Measurements from ENCODE around the gene SP2.

Gene SP2

GRCh38 chr17:47889734-47890529 is 6.1 kb upstream of the SP2 start:
- DNase-seq (ENCODE audit: low spot score): peak; percentile 69

DNA sequence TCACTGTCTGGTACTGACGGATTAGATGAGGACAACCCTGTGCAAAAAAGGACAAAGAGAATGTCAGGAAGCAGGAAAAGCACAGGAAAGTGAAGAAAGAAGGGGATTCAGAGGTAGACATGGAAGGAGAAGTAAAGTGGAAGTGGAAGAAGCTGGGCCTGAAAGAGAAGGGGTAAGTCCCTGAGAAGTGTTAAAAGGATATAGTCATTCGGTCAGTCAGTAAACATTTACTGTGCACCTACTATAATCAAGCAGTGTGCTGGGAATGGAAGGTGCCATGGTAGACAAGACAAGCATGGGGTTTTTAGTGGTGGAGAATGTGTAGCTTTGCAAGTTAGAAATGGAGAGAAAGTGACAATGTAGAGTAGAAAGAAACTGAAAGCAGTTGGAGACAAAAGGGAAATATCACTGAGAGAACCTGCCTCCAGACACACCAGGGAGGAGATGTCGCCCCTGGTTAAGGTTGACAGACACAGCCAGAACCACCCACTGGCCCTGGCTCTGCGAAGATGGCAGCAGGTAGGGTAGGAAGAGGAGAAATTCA is 4.4 kb upstream of the SP2 start:
- no peak for DNase-seq (ENCODE audit: low spot score)

DNA sequence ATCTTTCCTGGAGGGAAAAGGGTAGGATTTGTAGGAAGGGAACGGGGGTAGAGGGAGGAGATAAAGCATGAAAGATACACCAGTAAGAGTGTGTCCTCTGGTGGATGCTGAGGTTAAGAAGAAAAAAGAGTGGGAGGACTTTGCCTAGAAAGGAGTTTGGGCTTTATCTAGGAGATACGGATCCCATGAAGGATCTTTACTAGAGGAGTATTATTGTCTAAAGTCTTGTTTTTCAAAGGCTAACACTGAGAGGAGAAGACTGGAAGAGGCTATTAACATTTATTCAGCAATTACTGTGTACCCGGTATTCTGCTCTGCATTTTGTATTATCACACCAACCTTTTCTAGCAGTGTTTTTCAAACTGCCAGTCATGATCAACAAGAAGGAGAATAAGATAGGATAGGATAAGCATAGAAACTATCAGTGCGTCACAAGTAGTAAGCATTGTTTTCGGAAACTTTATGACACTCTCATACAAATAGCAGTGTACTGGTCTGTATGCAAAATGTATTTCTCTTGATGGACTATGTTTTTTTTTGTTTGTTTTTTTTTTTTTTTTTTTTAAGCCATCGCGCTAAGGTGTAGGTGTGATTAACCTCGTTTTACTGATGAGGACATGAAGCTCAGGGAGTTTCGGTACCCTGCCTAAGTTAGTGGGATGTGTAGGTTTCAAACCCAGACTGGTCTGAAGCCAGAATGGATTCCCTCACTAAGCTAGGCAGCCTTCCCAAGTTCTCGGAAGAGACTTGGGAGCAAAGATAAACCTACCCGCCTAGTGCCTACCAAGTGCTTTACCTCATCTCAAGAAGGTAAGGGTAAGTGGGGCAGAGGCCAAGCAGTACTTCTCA is 1.3 kb upstream of the SP2 start:
- peak; percentile 48 for DNase-seq (ENCODE audit: low spot score)

DNA sequence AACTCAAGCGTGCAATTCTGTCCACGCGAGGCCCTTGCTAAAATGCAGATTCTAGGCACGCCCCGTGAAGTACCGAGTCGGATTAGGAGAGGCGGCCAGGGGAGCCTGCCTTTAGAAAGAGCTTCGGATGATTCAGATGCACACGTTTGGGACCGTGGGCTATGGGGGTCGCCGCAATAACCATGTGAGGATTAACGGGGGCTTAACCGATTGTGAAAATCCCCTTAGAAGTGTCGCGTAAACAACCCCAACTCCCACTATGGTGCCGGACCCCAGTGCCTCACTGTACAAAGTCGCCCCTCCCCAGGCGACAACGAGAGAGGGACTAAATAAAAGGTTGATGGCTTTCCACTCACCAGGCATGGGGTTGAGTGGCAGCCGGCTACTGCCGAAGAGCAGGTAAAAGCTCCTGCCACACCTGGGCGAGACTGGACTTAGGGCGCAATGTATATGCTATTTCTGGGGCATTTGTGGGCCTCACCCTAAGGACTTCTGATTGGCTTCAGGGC is 635 bp upstream of the SP2 start:
- no peak for DNase-seq (ENCODE audit: low spot score)

DNA sequence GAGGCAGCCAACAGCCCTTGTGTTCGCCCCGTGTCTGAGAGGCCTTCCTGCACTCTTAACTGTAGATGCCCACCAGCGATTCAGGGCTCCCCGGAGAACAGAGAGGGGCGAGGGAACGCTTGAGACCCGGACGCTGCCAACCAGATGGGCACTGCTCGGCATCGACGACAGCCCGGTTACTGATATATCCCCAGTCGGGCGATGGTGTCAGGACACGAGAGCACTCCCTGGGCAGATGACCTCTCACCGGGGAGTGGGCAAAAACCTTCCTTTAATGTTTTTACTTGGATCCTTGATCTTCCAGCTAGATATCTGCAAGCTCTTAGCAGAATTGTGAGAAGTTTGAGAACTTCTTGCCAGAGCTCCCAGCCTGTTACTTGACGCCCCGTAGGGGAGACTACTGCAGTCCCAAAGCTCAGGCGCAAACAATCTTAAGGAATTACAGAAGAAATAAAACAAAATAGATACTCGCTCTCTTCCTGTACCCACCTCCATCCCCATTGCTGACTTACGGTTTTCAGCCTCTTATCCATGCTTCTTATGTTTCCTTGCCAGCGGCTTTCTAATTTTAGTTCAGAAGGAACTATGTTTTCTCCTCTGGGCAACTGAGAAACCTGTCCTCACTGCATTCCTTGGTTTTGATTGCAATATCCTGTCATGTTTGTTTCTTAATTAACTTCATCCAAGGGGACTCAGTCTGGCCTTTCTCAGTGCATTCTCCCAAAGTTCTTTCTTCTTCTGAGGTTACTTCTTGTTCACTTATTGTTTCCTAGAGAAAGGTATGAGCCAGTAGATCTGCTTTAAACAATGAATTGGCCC is 845 bp downstream of the SP2 start:
- peak; percentile 52 for DNase-seq (ENCODE audit: low spot score)

- DNase-seq (ENCODE audit: low spot score): peak; percentile 68
These were observed 1.5 kb downstream of the SP2 start for GRCh38 chr17:47897561-47897960.

DNA sequence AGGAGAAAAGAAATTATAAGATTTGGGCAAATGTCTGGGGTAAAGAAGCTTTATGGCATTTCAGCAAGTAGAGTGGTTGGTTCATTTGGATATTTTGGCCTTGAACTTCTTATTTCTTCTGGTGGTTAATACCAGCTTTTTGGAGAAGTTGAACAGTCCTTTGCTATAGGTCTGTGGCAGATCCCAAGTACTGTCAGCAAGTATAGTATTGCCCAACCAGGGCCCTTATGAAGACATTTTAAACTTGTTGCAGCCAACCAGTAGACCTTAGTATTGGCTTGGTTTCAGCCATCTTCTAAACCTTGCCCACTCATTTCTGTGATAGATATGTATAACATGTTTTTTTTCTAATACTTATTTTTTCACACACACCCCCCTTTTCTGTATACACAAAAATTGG is 2.2 kb downstream of the SP2 start:
- DNase-seq (ENCODE audit: low spot score): no peak

DNA sequence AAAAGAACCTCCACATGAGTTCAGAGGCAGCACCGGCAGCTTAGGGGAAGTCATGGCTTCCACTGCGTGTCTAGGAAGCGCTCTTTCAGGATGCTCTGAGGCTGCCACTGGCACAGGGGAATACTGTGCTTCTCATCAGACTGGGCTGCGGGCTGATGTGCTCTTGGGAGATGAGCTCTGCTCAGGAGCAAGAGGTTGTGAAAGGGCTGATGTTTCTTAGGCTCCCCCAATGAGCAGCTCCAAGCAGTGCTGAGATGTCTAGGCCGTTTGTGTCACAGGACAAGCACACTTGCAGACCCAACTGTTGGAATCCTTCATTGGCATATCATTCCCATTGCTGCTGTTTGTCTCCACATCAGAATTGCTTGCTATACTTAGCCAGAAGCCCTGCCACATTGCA is 3.6 kb downstream of the SP2 start:
- DNase-seq (ENCODE audit: low spot score): no peak

- DNase-seq (ENCODE audit: low spot score): no peak
These were observed 5.4 kb downstream of the SP2 start for GRCh38 chr17:47901423-47901822.

DNA sequence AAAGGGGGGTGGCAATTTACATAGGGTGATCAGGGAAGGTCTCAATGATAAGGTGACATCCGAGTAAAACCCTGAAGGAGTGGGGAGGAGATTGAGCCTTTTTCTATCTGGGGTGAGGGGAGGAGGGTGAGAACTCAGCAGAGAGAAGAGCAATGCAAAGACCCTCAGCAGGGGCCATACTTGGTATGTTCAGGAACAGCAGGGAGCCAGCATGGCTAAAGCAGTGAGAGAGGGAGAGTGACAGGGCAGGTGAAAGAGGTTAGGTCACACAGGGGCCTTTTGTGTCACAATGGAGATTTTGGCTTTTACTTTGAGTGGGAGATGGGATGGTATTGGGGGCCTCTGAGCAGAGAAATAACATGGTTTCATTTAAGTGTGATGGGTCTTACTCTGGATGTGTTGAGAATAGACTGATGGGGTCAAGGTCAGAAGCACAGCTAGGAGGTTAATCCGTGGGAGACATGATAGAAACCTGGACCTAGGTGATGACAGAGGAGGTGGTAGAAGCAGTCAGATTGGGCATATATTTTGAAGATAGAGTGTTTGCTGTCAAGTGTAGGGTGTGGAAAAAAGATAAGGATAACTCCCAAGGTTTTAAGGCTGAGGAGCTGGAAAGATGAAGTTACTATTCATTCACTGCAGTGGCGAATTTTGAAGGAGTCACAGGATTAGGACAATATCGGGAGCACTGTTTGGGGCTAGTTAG is 6.2 kb downstream of the SP2 start:
- no peak for DNase-seq (ENCODE audit: low spot score)

DNA sequence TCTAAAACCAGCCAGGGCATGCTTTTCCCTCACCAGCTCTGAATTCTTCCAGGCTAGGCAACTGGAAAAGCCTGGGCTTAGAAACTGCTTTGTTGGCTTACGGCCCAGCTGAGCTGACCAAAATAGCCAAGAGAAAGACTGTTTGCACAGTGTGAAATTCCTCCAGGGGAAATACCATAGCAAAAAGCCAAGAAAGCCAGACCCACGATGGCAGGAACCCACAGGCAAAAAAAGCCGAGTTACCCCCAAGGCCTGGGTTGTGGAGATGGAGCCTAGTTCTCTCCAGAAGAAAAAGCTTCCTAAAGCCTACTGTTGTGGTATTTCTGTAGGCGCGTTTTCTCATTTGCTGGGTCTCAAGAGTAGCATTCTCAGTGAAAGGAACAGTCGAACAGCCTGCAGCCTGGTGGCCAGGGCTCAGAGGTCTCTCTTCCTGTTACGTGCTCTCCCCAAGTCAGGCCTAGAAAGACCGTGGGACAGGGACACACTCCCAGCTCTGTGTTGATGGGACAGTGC is 9.2 kb downstream of the SP2 start:
- DNase-seq (ENCODE audit: low spot score): peak; percentile 92

GRCh38 chr17:47906443-47906842 is 10.4 kb downstream of the SP2 start:
- DNase-seq (ENCODE audit: low spot score): no peak

GRCh38 chr17:47907932-47908562 is 12.0 kb downstream of the SP2 start:
- DNase-seq (ENCODE audit: low spot score): no peak

DNA sequence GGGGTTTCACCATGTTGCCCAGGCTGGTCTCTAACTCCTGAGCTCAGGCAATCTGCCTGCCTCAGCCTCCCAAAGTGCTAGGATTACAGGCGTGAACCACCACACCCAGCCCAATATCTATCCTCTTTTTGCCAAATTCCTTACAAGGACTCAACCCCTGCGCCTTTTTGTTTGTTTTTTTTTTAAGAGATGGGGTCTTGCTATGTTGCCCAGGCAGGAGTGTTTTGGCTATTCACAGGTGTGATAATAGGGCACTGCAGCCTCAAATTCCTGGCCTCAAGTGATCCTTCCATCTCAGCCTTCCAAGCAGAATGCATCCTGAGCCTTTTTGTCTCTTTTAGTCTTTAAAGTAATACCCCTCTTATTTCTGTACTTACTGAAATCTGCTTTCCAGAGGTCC is 17.0 kb downstream of the SP2 start:
- DNase-seq (ENCODE audit: low spot score): no peak

GRCh38 chr17:47914306-47914948 is 18.4 kb downstream of the SP2 start:
- no peak for DNase-seq (ENCODE audit: low spot score)

DNA sequence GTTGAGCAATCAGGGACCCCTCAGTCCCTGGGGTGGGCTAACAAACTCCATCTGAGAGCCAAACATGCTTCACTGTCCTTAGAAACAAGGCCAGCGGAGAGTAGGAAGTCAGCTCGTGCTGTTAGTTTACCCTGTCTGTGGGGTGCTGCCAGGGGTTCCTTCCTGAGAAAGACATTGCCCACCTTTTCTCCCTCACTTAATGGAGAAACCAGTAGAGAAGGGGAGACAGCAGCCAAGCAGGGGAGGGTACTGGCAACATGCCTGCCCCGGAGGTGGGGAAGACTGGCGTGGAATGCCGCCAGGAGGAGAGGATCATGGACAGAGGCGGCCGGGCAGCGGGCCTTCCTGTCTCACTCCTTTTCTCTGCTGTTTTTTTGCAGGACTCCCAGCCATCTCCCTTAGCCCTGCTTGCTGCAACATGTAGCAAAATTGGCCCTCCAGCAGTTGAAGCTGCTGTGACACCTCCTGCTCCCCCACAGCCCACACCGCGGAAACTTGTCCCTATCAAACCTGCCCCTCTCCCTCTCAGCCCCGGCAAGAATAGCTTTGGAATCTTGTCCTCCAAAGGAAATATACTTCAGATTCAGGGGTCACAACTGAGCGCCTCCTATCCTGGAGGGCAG is 19.9 kb downstream of the SP2 start:
- no peak for DNase-seq (ENCODE audit: low spot score)

- DNase-seq (ENCODE audit: low spot score): no peak
These were observed 20.6 kb downstream of the SP2 start for GRCh38 chr17:47916489-47917208.

DNA sequence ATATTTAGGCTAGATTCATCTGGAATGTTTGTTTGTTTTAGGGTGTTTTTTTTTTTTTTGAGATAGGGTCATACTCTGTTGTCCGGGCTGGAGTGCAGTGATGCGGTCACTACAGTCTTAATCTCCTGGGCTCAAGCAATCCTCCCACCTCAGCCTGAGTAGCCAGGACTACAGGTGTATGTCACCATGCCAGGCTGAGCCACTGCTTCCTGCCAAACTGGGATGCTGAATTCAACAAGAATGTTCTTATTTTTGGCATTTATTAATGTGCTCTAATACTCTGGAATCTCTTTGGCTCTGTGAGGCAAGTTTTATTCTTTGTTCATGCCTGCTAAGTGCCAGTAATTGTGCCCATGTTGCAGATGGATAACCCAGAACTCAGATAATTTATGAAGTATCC is 21.5 kb downstream of the SP2 start:
- no peak for DNase-seq (ENCODE audit: low spot score)

DNA sequence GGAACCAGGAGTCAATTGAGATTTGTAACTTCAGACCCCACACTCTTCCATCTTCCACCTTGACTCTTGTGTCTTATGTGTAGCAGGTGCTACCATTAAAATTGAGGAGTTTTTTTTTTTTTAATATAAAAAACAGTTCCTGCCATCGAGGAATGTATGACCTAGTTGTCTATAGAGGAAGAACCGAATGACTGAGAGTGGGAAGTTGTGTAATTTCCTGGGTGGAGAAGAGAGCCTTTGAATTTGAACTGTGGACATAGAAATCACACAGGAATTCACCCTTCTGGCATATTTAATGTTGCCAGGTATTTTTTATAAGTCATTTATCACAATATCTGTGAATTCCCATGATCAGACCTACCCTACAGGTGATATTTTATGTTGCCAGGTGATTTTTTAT is 22.0 kb downstream of the SP2 start:
- no peak for DNase-seq (ENCODE audit: low spot score)
